ENCODE measurements around the gene ZNF679. TPM values are rescaled to one million over a fixed set of nuclear protein-coding genes. Genes with fewer than 3 reads are reported as not detected.

Gene ZNF679
- total RNA-seq, 1 experiment from 2014 or later, result not detected

- Histone ChIP-seq H3K9ac (ENCODE audit: low read length) (no peak overlapping the region), H3K9me3 (ENCODE audit: control insufficient read depth in 1 of 2, insufficient read depth in 1 of 2, low read depth in 1 of 2, low read length in 2 of 2) (peaks cover 10% of the 10 kb centered on the region in 2 experiments; a peak in 2 of 4 replicates), H4K20me1 (ENCODE audit: insufficient read depth) (no peaks in the 10 kb centered on the region; the same call in 1 of the 2 replicates), H2AFZ (ENCODE audit: low read depth, low read length, poor library complexity, severe bottlenecking) (no peak overlapping the region), H3K4me2 (ENCODE audit: low read length) (no peak overlapping the region), H3K27ac (ENCODE audit: low read depth, low read length) (no peak overlapping the region), H3K4me1 (ENCODE audit: control insufficient read depth in 1 of 2, insufficient read depth in 2 of 2, low read length in 2 of 2) (no peaks in the 10 kb centered on the region), H3K36me3 (ENCODE audit: control insufficient read depth in 1 of 2, insufficient read depth in 2 of 2, low read length in 2 of 2) (no peaks in the 10 kb centered on the region), H3K9me2 (ENCODE audit: insufficient read depth) (no peaks in the 10 kb centered on the region), H3K4me3 (replicated peaks in 1 of 2; ENCODE audit: low read depth in 1 of 2, low read length in 2 of 2) (no peak overlapping the region), H3K79me2 (ENCODE audit: insufficient read depth, low read length) (no peaks in the 10 kb centered on the region), H3K27me3 (ENCODE audit: insufficient read depth, low read length) (no peaks in the 10 kb centered on the region)
- DNase-seq (ENCODE audit: low read depth, low spot score), result no peak
- TF ChIP-seq MAX (IDR thresholded peaks at IDR 0.05) (no peak), SP1 (IDR thresholded peaks at IDR 0.05; ENCODE audit: low read depth) (no peak), REST (IDR thresholded peaks at IDR 0.05; ENCODE audit: low read depth) (no peak), ATF3 (IDR thresholded peaks at IDR 0.05) (no peak), ELF1 (IDR thresholded peaks at IDR 0.05; ENCODE audit: borderline replicate concordance, low read depth) (no peak), ZFX (IDR thresholded peaks at IDR 0.05) (no peak), CEBPB (IDR thresholded peaks at IDR 0.05; ENCODE audit: low read depth) (no peak), ZBTB33 (IDR thresholded peaks at IDR 0.05; ENCODE audit: extremely low read depth, insufficient replicate concordance, low read length) (no peak)
- CTCF ChIA-PET, result no interaction called here
- ATAC-seq, result no peak
- intact Hi-C loops (cut with micrococcal nuclease), result loop anchor here (5.0 kb wide), 1 partner anchor 433 kb away; no protein-coding TSS in a partner anchor
- RAD21 ChIA-PET (ENCODE audit: low non-redundant PET in 1 of 2, low total read pairs in 2 of 2, uncharacterized antibody in 2 of 2, unreplicated experiment in 2 of 2), result no interaction called here
- POLR2A ChIA-PET, result no interaction called here
- no TSS peak for BruUV-seq (replicated peaks)
Observed at GRCh38 chr7:64184376-64184775, 43.9 kb upstream of the ZNF679 start.

All from HCT116 (cell line).